A673 (cell line): ENCODE data around the gene RGPD8. TPM values are rescaled to one million over a fixed set of nuclear protein-coding genes. Genes with fewer than 3 reads are reported as not detected.

Experiments
- BruUV-seq: library from RNA; stranded (reverse); fragments of 400-500 nt; replicated peaks from 2 replicates; lab custom pipeline; 2021; lab: Mats Ljungman, UMichigan
- CTCF ChIA-PET: fragments of 300-600 bp; sonication (Branson Sonifier 250); formaldehyde crosslinking; loops from one replicate; lab custom pipeline; 2022; ENCODE audit warnings: antibody characterized with exemption; lab: Charles Lee
- POLR2A ChIA-PET: fragments of 300-600 bp; sonication (Branson Sonifier 250); formaldehyde crosslinking; loops from one replicate; lab custom pipeline; 2022; ENCODE audit warnings: antibody characterized with exemption; ENCODE audit not compliant: low non-redundant PET; lab: Charles Lee
- DNase-seq: peaks from one replicate; pipeline ENCODE4 v3.0.0-alpha.2; 2015; ENCODE audit warnings: low spot score
- H3K27ac ChIP-seq: fragments of 200-600 bp; sonication (generic); 2 replicates; pipeline ENCODE4 v1.5.1; 2016; ENCODE audit warnings: mixed run types, low read depth, mild to moderate bottlenecking, mixed read lengths, antibody characterized with exemption, low read length; ENCODE audit not compliant: poor library complexity, severe bottlenecking
- H3K27me3 ChIP-seq: fragments of 200-600 bp; sonication (generic); replicated peaks from 2 replicates; pipeline ENCODE4 v1.6.1; 2017; ENCODE audit warnings: mixed run types, low read depth, mild to moderate bottlenecking, mixed read lengths, antibody characterized with exemption, low read length; ENCODE audit not compliant: insufficient read depth, poor library complexity
- H3K36me3 ChIP-seq: fragments of 200-600 bp; sonication (generic); 2 replicates; pipeline ENCODE4 v1.6.1; 2016; ENCODE audit warnings: mixed run types, mild to moderate bottlenecking, mixed read lengths, antibody characterized with exemption, low read length; ENCODE audit not compliant: insufficient read depth, poor library complexity, severe bottlenecking
- H3K4me1 ChIP-seq: fragments of 200-600 bp; sonication (generic); 2 replicates; pipeline ENCODE4 v1.6.1; 2017; ENCODE audit warnings: mixed run types, mild to moderate bottlenecking, mixed read lengths, antibody characterized with exemption, low read length; ENCODE audit not compliant: insufficient read depth, poor library complexity, severe bottlenecking
- H3K4me3 ChIP-seq: fragments of 200-600 bp; sonication (generic); 2 replicates; pipeline ENCODE4 v1.5.1; 2016; ENCODE audit warnings: low read depth, mixed run types, mild to moderate bottlenecking, mixed read lengths, low read length; ENCODE audit not compliant: poor library complexity, severe bottlenecking
- H3K9me3 ChIP-seq: fragments of 200-600 bp; sonication (generic); 2 replicates; pipeline ENCODE4 v1.6.1; 2016; ENCODE audit warnings: mixed run types, low read depth, mild to moderate bottlenecking, mixed read lengths, antibody characterized with exemption, low read length; ENCODE audit not compliant: poor library complexity, severe bottlenecking
- EZH2 ChIP-seq: fragments of 200-600 bp; sonication (generic); IDR thresholded peaks from 2 replicates; pipeline ENCODE4 v1.6.1; 2017; ENCODE audit warnings: borderline replicate concordance, low read depth, mild to moderate bottlenecking, mixed read lengths, antibody characterized with exemption, low read length; ENCODE audit not compliant: poor library complexity, severe bottlenecking
- intact Hi-C: fragments of 100-400 bp; cut with micrococcal nuclease; formaldehyde crosslinking; loops from one replicate; pipeline ENCODE4 v1.10.0; 2022; ENCODE audit not compliant: unreplicated experiment
- total RNA-seq: library from RNA; stranded (reverse); gene quantifications from 2 replicates; pipeline ENCODE4 v1.2.3, GENCODE V29; 2021
- TF ChIP-seq, protein P1 (sequence below): fragments of 300-800, 200-600 bp; sonication (generic); conservative IDR thresholded peaks from 2 replicates; pipeline ENCODE4 v1.5.1; 2017; ENCODE audit warnings: low read depth, mild to moderate bottlenecking, antibody characterized with exemption, low read length, moderate library complexity, mixed read lengths

RGPD8 gene
- total RNA-seq, 1 experiment from 2014 or later, result 19.9 TPM

DNA sequence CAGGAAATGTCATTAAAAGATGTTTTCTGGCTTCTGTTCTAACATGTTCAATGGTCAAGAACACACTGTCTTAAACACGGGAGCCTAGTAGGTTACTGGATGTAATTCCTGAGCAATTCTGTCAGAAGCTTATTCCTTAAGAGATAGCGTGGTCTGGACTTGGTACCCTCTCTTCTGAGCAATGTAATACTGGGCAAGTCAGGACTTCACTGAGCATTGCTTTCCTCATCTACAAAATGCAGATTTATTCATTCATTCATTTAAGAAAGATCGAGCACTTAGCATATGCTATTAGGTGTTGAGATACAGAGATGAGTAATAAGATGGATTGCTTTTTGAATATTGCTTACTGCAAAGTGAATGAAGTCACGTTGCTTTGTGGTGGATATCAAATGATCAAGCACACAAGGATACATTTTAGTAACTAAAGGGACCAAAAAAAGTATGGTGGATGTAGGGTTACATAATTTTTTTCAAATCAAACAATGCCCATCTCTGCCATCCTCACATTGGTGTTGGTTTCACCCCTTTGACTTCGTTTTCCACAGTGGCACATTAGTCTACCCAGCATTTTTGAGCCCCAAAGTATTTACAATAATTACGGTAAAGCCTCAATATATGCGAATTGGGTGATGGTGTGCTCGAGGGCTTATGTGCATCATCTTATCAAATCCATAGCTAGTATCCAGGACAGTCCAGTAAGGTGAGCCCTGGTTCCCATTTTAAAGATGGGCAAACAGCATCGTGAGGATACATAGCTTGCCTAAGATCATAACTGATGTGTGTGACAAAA lies 92.8 kb downstream of the RGPD8 start:
- intact Hi-C loops, result no loop called here
- H3K4me1 ChIP-seq, result no peaks in the 10 kb centered on the region
- H3K36me3 ChIP-seq, result no peaks in the 10 kb centered on the region
- BruUV-seq, result no TSS peak
- H3K9me3 ChIP-seq, result no peaks in the 10 kb centered on the region
- no peak for DNase-seq
- POLR2A ChIA-PET, result no interaction called here
- CTCF ChIA-PET, result no interaction called here
- no peak overlapping the region for H3K4me3 ChIP-seq
- no peak overlapping the region for H3K27ac ChIP-seq
- TF ChIP-seq, protein P1, sequence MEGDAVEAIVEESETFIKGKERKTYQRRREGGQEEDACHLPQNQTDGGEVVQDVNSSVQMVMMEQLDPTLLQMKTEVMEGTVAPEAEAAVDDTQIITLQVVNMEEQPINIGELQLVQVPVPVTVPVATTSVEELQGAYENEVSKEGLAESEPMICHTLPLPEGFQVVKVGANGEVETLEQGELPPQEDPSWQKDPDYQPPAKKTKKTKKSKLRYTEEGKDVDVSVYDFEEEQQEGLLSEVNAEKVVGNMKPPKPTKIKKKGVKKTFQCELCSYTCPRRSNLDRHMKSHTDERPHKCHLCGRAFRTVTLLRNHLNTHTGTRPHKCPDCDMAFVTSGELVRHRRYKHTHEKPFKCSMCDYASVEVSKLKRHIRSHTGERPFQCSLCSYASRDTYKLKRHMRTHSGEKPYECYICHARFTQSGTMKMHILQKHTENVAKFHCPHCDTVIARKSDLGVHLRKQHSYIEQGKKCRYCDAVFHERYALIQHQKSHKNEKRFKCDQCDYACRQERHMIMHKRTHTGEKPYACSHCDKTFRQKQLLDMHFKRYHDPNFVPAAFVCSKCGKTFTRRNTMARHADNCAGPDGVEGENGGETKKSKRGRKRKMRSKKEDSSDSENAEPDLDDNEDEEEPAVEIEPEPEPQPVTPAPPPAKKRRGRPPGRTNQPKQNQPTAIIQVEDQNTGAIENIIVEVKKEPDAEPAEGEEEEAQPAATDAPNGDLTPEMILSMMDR, result no peak
- no peak for TF ChIP-seq EZH2
- H3K27me3 ChIP-seq, result no peaks in the 10 kb centered on the region

DNA sequence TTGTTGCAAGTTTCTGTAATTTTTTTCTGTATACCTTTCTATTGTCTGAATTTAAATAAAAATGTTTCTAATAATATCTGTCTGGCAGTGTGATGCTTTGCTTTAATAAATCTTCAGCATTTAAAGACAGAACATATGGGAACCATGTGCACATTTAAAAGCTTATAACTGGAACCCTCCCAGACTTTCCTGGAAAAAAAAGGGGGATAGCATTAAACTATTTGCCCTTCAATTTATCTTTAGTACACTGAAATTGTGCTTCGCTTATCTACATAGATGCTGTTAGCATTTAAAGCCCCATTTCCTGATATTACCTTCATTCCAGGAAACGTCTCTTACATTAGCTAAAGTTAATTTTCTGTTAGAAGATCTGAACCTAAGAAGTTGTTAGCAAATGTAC lies 93.5 kb downstream of the RGPD8 start:
- H3K27ac ChIP-seq, result no peak overlapping the region
- no TSS peak for BruUV-seq
- H3K4me3 ChIP-seq, result no peak overlapping the region
- POLR2A ChIA-PET, result no interaction called here
- CTCF ChIA-PET, result no interaction called here
- no peaks in the 10 kb centered on the region for H3K4me1 ChIP-seq
- H3K9me3 ChIP-seq, result no peaks in the 10 kb centered on the region
- DNase-seq, result no peak
- no peaks in the 10 kb centered on the region for H3K36me3 ChIP-seq
- intact Hi-C loops, result no loop called here
- no peaks in the 10 kb centered on the region for H3K27me3 ChIP-seq
- no peak for TF ChIP-seq EZH2
- TF ChIP-seq, protein P1, result no peak

DNA sequence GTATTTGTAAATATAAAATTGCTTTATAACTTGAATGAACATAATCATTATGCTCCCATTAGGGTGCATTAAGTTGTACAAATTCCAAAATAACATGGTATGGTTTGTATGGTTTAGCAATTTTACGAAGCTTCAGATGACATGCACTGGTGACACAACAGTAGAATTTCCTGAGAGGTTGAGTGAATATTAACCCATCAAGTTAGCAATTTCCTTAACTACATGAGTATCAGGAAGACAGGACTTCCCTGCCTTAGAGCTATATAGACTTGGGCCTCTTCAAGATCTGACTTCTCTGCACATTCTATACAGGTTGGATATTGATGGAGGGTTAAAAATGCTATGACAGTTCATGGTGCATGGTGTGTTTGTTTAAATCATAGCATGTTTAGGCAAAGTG lies 97.8 kb downstream of the RGPD8 start:
- intact Hi-C loops, result no loop called here
- no peaks in the 10 kb centered on the region for H3K4me1 ChIP-seq
- no peaks in the 10 kb centered on the region for H3K27me3 ChIP-seq
- H3K4me3 ChIP-seq, result no peak overlapping the region
- BruUV-seq, result no TSS peak
- H3K9me3 ChIP-seq, result no peaks in the 10 kb centered on the region
- ChIA-PET POLR2A (no interaction called here), CTCF (no interaction called here)
- no peak for DNase-seq
- H3K36me3 ChIP-seq, result no peaks in the 10 kb centered on the region
- TF ChIP-seq, protein P1, result no peak
- no peak for TF ChIP-seq EZH2
- no peak overlapping the region for H3K27ac ChIP-seq
